Measurements from ENCODE around the gene OSBPL7.
"Not testable (repeated sequence)": the region's sequence is repeated elsewhere in the genome, so short reads cannot be mapped to it uniquely, and the experiment has no call there.

OSBPL7 gene

DNA sequence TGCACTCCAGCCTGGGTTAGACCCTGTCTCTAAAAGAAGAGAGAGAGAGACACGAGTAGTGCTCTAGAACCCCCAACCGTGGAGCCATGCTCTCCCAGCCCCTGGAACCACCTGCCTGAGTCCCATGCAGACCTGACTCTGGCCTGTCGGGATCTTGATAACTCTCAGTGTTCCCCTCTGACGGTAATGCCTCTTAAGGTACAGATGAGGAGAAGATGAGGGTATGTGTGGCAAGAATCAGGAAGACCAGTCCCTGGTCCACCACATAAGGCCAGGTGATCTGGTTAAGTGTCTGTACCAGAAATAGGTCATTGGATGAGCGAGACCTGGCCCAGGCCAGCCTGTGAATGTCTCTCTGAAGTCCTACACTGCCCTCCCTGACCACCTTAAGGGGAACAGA lies 18.4 kb downstream of the OSBPL7 start:
- DNase-seq, result no peak

DNA sequence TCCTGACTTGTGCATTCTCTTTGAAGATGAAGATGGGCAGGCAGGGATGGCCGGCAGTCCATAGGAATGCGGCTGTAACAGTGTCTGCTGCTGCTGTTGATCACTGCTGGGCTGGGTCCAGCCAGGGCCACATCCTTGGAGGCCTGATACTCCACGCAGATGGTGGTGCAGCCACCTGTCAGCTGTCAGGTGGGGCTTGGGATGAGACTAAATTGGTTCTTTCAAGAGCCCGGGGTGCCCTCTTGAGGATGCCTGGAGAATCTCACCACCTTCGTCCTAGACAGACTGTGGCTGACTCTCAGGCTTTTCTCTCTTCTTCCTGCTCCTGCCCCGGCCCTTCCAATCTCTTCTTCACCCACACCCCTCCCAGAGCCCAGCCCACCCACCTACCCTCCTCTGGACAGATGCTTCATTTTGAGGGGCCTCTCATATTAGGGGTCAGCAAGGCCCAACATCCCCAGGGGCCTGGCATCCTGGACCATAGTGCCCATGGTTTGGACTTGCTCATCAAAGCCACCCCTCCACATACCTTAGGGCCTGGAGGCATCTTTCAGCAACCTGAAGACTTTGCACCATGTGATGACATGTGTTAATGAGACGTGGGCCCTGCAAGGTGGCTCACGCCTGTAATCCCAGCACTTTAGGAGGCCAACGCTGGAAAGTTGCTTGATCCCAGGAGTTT lies 19.1 kb downstream of the OSBPL7 start:
- peak; percentile 81 for DNase-seq

DNA sequence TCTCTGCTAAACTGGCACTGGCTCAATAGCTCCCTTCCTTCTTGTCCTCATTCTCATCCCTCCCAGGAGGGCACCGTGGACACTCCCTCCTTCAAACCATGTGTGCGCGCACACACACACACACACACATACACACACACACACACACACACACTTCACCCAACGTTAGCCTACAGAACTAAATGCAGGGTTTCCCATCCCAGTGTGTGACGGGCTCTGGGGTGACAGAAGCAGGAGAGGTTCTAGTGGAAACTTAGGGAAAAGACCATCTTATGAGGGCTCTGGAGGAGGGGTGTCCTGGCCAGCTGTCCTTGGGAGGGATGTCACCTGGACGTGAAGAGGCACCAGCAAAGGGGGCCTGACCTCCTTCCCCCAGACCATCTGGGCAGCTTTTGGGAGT lies 19.7 kb downstream of the OSBPL7 start:
- DNase-seq, result no peak

DNA sequence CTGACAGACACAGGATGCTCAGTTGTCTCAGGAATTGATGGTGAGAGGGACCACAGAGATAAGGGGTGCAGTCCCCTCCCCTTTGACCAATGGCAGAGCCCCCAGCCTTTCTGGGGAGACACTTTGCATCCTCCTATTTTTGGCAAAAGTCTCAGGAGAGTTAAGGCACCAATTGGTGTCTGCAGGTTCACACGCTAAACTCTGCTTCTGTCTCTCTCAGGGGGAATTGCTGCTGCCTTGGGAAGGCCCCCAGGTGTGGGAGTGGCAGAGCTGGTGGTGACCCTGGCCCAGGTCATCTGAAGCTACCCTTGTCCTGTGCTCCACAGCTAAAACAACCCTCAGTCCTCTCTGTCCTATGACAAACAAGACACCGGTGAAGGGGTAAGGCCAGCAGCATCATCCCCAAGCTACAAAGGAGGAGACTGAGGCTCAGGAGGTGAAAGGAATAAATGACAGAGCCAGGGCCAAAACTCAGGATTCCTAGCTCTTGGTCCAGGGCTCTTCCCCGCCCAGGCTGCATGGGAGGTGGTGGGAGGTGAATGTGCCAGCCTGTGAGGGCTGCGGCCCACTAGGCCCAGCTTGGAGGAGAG lies 20.3 kb downstream of the OSBPL7 start:
- DNase-seq, result no peak

DNA sequence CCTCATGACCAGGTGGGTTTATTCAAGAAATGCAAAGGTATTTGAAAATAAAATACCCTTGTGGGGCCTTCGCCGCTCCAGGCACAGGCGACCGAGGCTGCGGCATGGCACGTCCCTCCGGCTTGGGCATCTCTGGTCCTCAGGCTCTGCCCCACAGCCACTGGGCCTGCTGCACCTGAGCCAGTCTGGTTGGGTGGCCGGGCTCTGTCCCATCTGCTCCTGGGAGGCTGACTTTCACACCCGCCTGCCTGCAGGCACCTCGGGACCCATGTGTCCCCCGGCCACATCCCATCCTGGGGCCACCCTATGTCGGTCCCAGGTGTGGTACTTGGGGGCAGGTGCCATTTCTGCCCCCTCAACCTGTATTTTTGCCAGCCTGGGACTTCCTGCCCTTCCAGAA lies 20.9 kb downstream of the OSBPL7 start:
- DNase-seq, result no peak

DNA sequence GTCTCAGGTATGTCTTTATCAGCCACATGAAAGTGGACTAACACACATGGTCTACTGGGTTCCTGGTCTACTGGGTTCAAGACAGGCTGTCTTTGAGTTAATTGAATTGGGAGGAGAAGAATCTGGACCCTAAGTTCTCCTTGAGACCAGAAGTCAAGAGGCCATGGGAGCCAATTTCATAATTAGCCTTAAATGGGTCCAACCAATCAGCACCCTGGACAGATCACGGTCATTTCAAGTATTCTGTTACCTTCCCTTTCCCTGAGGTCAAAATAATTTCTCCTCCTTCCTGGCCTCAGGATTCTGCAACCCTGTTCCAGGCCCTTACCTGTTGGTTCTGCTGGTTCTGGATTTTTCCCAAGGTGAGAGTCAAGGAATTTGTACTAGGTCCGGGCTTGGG lies 23.8 kb downstream of the OSBPL7 start:
- no peak for DNase-seq

DNA sequence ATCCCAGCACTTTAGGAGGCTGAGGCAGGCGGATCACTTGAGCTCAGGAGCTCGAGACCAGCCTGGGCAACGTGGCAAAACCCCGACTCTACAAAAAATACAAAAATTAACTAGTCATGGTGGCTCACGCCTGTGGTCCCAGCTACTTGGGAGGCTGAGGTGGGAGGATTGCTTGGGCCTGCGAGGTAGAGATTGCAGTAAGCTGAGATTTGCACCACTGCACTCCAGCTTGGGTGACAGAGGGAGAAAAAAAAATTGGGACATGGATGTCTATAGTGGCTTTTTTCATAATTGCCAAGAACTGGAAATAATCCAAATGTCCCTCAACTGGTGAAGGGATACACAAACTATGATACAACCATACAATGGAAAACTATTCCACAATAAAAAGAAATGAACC lies 28.6 kb downstream of the OSBPL7 start:
- no peak for DNase-seq

DNA sequence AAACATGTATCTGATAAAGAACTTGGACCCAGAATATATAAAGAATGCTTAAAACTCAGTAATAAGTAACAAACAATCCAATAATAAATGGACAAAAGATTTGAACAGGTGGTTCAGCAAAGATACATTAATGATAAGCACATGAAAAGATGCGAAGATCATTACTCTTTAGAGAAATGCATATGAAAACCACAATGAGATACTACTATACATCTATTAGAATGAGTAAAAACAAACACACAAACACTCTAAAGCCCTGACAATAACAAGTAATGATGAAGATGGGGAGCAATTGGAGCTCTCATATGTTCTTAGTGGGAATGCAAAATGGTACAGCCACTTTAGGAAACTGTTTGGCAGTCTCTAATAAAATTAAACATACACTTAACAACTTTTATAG lies 29.1 kb downstream of the OSBPL7 start:
- no peak for DNase-seq

DNA sequence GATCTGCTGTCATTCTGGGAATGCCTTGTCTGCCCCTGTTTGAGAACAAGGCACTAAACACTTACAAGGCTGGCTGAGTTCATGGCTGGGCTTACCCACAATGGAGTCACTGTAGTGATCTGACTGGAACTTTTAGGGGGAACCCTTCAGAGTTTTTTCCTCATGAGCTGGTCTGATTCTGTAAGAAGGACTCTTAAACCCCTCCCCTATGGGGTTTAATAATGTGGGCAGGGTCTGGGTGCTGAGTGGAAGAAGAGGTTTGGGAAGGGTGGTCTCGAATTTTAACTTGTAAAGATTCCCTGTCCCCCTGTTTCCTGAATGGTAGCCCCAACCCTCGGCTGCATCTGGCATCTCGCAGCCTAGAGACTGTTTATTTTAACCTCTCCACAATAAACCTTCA lies 30.6 kb downstream of the OSBPL7 start:
- DNase-seq, result no peak

DNA sequence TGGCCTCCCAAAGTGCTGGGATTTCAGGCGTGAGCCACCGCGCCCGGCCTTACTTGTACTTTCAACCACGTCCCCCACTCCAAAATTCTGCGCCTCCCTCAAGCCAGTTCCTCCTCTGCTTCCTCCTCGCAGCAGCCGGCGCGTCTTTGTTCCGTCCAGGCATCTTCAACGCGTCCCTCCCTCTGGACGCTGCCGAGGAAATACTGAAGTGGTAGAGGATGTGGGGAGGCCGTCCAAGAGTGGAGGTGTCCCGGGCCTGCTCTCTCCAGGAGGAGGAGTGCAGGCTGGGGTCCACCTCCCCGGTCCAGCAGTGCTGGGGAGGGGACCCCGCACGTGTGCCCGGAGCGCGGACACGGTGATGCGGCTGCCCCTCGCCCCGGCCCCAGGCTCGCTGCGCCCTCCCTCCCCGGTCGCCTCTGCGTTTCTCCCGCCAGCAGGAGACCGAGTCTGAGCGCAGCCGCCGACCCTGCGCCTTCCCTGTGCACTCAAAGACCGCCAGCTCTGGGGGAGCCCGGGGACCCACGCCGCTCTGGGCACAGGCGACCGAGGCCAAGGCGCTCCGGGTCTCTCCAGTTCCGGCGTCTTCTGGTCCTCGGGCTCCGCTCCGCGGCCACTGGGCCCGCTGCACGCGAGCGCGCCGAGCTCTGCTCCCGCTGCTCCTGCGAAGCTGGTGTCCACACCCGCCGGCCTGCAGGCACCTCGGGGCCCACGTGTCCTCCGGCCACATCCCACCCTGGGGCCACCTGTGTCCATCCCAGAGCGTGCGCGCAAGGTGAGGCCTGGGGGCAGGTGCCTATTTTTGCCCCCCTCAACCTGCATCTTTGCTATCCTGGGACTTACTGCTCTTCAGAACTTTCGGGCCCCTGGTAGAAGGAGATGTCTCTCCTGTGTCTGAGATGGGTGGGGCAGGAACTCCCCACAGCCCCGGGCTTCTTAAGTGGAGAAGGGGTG lies 31.7 kb downstream of the OSBPL7 start:
- peak; percentile 64 for DNase-seq

DNA sequence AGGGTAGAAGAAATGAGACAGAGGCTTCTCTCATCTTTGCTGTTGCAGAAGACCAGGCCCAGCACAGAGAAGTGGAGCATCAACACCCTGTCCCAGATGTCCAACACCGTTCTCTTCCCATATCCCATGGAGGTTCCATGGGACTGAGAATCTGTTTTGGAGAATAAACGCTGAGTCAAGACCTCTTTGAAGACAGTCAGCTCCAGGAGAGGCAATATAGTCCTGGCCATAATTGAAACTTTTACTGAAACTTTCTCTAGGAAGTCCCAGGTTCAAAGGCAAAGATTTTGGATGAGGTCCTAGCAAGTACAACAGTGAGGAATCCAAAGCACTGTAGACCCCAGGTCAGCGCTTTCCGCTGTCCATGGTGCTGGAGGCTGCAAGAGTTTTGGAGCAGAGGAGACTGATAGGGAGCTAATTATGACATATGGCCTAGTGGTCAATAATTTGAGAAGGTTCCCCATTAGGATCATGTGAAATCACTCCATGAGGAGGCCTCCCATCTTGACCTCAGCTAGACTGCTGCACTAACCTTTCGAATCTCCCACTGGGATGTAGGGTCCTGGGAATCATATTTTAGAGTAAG lies 36.0 kb downstream of the OSBPL7 start:
- no peak for DNase-seq

DNA sequence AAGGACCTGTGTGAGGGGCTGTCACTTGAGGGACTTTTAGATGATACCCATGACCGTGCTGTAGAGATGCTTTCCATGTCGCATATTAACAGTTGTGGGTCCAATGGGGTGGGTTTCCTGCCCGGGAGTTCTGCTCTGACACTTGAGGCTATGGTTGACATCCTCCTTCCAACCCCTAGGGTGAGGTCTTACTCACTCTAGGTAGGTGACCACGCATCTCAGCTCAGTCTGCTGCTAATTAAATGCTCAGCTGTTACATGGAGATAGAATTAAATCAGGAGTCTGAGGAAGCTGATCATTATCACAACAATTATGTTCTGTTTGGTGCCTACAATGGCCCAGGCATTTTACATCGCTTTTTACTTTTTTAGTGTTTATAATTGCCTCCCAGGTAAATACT lies 40.2 kb downstream of the OSBPL7 start:
- DNase-seq, result no peak

DNA sequence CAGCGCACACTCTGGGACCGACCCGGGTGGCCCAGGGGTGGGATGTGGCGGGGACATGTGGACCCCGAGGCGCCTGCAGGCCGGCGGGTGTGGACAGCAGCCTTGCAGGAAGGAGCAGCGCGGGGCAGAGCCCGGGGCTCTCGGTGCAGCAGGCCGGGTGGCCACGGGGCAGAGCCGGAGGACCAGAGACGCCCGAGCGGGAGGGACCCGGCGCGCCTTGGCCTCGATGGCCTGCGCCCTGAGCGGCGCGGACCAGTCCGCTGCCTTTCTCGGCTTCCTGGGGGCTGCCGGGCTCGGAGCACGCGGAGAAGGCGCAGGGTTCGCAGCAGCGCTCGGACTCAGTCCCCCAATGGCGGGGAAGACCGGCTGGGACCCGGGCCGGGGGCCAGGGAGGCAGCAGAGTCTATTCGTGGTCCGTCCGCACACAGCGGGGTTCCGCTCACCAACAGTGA lies 43.4 kb downstream of the OSBPL7 start:
- no peak for DNase-seq

DNA sequence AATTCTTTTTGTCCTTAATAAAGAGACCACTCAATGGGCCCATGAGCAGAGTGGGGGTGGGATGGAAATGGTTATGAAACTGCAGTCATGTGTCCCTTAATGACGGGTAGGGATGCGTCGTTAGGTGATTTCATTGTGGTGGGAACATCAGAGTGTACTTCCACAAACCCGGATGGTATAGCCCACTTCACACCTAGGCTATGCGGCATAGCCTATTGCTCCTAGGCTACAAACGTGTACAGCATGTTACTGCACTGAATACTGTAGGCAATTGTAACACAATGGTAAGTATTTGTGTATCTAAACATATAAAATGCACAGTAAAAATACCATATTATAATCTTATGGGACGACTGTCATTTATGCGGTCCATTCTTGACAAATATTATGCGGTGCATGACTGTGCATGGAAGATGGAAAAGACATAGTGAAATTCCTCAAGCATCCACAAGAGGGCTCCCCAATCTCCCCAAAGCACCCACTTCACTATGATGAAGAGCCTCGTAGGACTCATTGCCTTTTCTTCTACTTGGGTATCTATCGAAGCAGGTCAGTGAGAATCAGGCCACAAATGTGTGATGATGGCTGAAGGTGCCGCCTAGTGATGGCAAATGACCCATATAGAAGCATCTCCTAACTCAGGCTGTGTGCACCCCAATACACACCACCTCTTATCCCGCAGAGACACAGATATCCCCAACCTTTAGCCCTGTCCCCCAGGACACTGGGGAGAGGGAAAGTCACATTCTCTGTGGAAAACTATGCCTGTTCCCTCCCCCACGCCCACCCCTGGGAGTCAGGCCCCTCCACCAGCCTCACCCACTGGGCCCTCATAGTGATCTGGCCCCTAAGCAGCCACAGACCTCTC lies 45.0 kb downstream of the OSBPL7 start:
- peak; percentile 7 for DNase-seq

DNA sequence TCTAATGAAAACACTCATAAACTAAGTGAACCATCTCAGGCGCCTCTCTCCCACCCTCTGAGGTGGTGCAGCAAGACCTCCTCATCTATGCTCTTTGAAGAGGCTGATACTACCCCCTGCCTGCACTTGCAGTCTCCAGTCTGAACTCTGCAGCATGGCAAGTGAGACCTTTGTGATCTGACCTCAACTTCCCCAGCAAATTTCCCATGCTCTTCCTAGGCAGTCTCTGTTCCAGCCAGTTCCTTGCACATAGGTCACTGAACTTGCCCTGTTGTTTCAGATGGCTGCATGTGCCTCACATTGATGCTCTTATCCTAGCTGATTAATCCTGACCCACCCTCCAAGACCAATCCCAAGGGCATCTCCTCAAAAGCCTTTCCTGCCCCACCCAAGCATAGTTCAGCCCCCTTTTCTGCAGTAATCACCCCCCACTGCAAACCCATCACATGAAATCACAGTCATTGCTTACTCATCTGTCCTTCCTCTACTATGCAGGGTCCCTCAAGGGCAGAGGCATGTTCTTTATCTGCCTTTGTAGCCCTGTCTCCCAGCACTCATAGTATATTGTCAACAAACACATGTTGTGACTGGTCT lies 46.5 kb downstream of the OSBPL7 start:
- no peak for DNase-seq

DNA sequence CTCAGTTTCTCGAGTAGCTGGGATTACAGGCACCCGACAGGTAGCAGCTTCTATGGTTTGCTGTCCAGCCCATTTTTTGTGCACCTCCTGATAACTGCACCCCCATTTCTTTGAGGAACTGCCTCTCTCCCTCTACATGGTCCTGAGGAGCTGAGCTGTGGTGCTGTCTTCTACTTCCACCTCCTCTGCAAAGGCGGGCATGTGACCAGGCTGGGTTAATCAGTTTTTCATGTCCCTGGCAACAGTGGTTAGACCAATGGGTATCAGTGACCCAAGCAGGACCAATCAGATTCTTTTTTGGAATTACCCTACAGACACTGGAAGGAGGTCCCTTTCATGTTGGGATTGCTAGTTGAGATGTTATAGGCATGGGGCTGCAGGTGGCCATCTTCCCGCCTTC lies 47.3 kb downstream of the OSBPL7 start:
- no peak for DNase-seq

DNA sequence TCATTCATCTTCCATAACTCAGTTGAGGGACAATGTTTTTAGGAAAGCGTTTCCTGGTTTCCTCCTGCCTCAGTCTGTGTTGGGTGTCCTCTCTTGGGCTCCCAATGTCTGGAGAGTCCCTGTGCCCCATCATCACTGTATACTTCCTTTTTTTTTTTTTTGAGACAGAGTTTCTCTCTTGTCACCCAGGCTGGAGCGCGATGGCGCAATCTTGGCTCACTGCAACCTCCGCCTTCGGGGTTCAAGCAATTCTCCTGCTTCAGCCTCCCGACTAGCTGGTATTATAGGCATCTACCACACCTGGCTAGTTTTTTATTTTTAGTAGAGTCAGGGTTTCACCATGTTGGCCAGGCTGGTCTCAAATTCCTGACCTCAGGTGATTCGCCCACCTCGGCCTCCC lies 47.9 kb downstream of the OSBPL7 start:
- not testable (repeated sequence) for DNase-seq

DNA sequence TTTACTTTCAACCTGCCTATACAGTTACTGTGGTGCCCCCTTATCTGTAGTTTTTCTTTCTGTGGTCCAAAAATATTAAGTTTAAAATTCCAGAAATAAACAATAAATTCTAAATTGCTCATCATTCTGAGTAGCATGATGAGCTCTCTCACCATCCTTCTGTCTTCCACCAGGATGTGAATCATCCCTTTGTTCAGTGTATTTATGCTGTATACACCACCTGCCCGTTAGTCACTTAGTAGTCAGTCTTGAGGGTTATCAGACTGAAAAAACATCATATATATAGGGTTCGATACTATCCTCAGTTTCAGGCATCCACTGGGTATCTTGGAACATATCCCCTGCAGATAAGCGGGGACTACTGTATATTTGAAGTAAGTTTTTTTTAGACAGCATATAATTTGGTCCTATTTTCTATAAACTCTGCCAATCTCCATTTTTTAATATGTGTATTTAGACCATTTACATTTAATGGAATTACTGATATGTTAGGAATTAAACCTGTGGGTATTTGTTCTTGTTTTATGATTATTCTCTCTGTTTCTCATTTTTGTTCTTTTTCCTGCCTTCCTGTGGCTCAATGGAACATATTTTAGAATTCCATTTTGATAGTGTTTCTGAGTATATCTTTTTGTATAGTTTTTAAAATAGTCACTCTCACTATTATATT lies 57.5 kb downstream of the OSBPL7 start:
- no peak for DNase-seq

DNA sequence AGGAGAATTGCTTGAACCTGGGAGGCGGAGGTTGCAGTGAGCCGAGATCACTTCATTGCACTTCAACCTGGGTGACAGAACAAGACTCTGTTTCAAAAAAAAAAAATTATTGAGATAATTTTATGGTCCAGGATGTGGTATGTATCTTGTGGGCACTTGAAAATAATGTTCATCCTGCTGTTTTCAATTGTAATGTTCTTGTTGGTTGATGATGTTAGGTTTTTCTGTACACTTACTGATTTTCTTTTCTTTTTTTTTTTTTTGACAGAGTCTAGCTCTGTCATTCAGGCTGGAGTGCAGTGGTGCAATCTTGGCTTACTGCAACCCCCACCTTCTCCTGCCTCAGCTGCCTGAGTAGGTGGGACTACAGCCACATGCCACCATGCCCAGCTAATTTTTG lies 58.9 kb downstream of the OSBPL7 start:
- DNase-seq, result no peak

DNA sequence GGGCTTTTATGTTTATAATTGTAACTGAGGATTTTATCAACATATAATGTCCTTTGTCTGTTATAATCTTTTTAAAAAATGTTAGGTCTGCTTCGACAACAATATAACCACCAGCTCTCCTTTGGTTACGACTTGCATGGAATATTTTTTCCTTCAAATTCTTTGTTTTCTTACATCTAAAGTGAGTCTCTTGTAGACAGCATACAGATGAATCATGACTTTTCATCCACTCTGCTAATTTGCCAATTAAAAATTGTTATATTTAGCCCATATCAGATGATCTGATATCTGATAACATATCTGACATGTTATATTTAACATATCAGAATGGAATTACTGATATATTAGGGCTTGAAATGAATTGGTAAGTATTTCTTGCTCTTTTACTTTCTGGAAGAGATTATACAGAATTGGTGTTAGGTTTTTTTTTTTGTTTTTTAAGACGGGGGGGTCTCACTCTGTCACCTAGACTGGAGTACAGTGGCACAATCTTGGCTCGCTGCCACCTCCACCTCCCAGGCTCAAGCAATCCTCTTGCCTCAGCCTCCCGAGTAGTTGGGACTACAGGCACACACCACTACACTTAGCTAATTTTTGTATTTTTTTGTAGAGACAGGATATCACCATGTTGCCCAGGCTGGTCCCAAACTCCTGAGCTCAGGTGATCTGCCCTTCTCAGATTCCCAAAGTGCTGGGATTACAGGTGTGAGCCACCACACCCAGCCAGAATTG lies 61.0 kb downstream of the OSBPL7 start:
- no peak for DNase-seq

DNA sequence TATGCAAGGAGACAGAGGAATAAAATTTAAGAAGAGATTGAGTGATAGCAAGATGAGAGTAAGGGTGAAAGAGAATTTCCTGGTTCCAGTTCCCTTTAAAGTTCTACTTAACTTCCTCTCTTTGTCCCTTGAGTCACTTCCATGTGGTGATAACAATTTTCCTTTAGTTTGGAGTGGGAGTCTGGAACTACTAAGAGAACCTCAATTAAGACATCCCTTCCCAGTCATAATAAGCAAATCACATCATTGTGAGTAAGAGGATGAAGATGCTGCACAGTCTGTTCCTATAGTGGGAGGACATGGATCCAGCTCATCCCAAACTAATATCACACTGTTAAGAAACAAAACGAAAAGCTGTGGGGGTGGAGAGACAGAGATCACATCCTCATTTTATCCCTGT lies 64.2 kb downstream of the OSBPL7 start:
- DNase-seq, result no peak

Data from NCI-H2171 (cell line).